CD14-positive monocyte (primary cell): ENCODE measurements around the gene ZNF287. TPM values are rescaled to one million over a fixed set of nuclear protein-coding genes. Genes with fewer than 3 reads are reported as not detected.

ENCODE experiments used
- DNase-seq, 3 donors: peaks; one replicate each; pipeline ENCODE4 v3.0.0-alpha.2; 2011 to 2022
- H2AFZ ChIP-seq: 2 replicates; pipeline ENCODE4 v1.6.0; 2012; ENCODE audit warnings: mild to moderate bottlenecking, low read depth, low read length, inconsistent platforms; ENCODE audit not compliant: insufficient read depth, poor library complexity, severe bottlenecking
- H3K27ac ChIP-seq, 2 donors: 1 replicate in 1 of 2; 2 replicates in 1 of 2; pipeline ENCODE4 v1.5.1; 2012 to 2013; ENCODE audit warnings: low read length in 2 of 2, control low read depth in 1 of 2, inconsistent platforms in 1 of 2, low read depth in 1 of 2, mild to moderate bottlenecking in 1 of 2
- H3K27me3 ChIP-seq, 2 donors: one replicate each; pipeline versions ENCODE4 v1.6.0 to v1.6.1; 2011 to 2013; ENCODE audit warnings: low read length in 2 of 2; ENCODE audit not compliant: control insufficient read depth in 2 of 2, insufficient read depth in 2 of 2
- H3K36me3 ChIP-seq, 2 donors: replicated peaks in 1 of 2; 1 replicate in 1 of 2; 2 replicates in 1 of 2; pipeline versions ENCODE4 v1.5.1 to v1.6.1; 2012 to 2013; ENCODE audit warnings: low read length in 2 of 2, control low read depth in 1 of 2, inconsistent platforms in 1 of 2, mild to moderate bottlenecking in 1 of 2; ENCODE audit not compliant: insufficient read depth in 2 of 2, control insufficient read depth in 1 of 2
- H3K4me1 ChIP-seq, 2 donors: 1 replicate in 1 of 2; 2 replicates in 1 of 2; pipeline versions ENCODE4 v1.5.1 to v1.6.1; 2012 to 2013; ENCODE audit warnings: low read length in 2 of 2, control low read depth in 1 of 2, inconsistent platforms in 1 of 2, mild to moderate bottlenecking in 1 of 2, moderate library complexity in 1 of 2; ENCODE audit not compliant: insufficient read depth in 2 of 2, control insufficient read depth in 1 of 2
- H3K4me2 ChIP-seq: replicated peaks from 2 replicates; pipeline ENCODE3; 2012; ENCODE audit warnings: low read length, moderate library complexity, mild to moderate bottlenecking; ENCODE audit not compliant: poor library complexity, severe bottlenecking; ENCODE audit errors: extremely low read depth
- H3K4me3 ChIP-seq, 3 experiments: fragments of 200-600 bp in 1 of 3; sonication (generic) in 1 of 3; replicated peaks in 1 of 3; 1 replicate in 2 of 3; 2 replicates in 1 of 3; pipeline ENCODE4 v1.5.1; 2011 to 2013; ENCODE audit warnings: low read length in 3 of 3, mild to moderate bottlenecking in 3 of 3, control low read depth in 2 of 3, low read depth in 2 of 3, inconsistent platforms in 1 of 3, moderate library complexity in 1 of 3
- H3K79me2 ChIP-seq: 2 replicates; pipeline ENCODE4 v1.6.0; 2012; ENCODE audit warnings: mild to moderate bottlenecking, control low read depth, inconsistent platforms, low read length, moderate library complexity; ENCODE audit not compliant: insufficient read depth
- H3K9ac ChIP-seq: 2 replicates; pipeline ENCODE4 v1.6.0; 2017; ENCODE audit warnings: low read length, mild to moderate bottlenecking; ENCODE audit not compliant: insufficient read depth, poor library complexity, severe bottlenecking
- H3K9me3 ChIP-seq, 2 donors: replicated peaks in 1 of 2; 1 replicate in 1 of 2; 2 replicates in 1 of 2; pipeline versions ENCODE4 v1.5.1 to v1.6.1; 2012 to 2013; ENCODE audit warnings: low read length in 2 of 2, control low read depth in 1 of 2; ENCODE audit not compliant: control insufficient read depth in 1 of 2, insufficient read depth in 1 of 2
- H4K20me1 ChIP-seq: 2 replicates; pipeline ENCODE4 v1.6.0; 2012; ENCODE audit warnings: mild to moderate bottlenecking, low read length, control low read depth, moderate library complexity; ENCODE audit not compliant: insufficient read depth
- H3K27ac Mint-ChIP-seq, 7 donors: one replicate each; pipeline ENCODE4 v1.8.0; 2020; ENCODE audit warnings: mild to moderate bottlenecking in 7 of 7, mixed read lengths in 7 of 7, moderate library complexity in 6 of 7, inconsistent platforms in 2 of 7
- H3K27me3 Mint-ChIP-seq, 3 donors: one replicate each; pipeline ENCODE4 v1.8.0; 2021 to 2022; ENCODE audit warnings: low read depth in 3 of 3, mild to moderate bottlenecking in 3 of 3, mixed read lengths in 3 of 3, moderate library complexity in 3 of 3, inconsistent platforms in 1 of 3
- H3K36me3 Mint-ChIP-seq, 2 donors: one replicate each; pipeline ENCODE4 v1.8.0; 2020; ENCODE audit warnings: mixed read lengths in 2 of 2, inconsistent platforms in 1 of 2, mild to moderate bottlenecking in 1 of 2
- H3K4me1 Mint-ChIP-seq: one replicate; pipeline ENCODE4 v1.8.0; 2020; ENCODE audit warnings: mild to moderate bottlenecking, mixed read lengths
- H3K4me3 Mint-ChIP-seq, 2 donors: one replicate each; pipeline ENCODE4 v1.8.0; 2020; ENCODE audit warnings: mild to moderate bottlenecking in 2 of 2, mixed read lengths in 2 of 2, moderate library complexity in 1 of 2
- H3K9me3 Mint-ChIP-seq, 7 donors: one replicate each; pipeline ENCODE4 v1.8.0; 2020 to 2022; ENCODE audit warnings: mixed read lengths in 7 of 7, mild to moderate bottlenecking in 6 of 7, moderate library complexity in 6 of 7, inconsistent platforms in 2 of 7
- CTCF ChIP-seq: fragments of 200-600 bp; IDR thresholded peaks from one replicate; pipeline ENCODE4 v1.8.0; 2022; ENCODE audit warnings: antibody characterized with exemption, mild to moderate bottlenecking
- WGBS: methylation state at CpG from one replicate; pipeline ENCODE4 v1.1.5; 2013; ENCODE audit warnings: missing lambda C conversion rate; ENCODE audit not compliant: insufficient coverage; 5-methylcytosine and 5-hydroxymethylcytosine counted together
- intact Hi-C, 2 donors: fragments of 100-400 bp; cut with micrococcal nuclease; formaldehyde crosslinking; loops; one replicate each; pipeline versions ENCODE4 v1.15.0 to v1.15.1; 2023
- polyA plus RNA-seq, 3 donors: library from polyadenylated mRNA; depleted of rRNA in 1 of 3; unstranded in 2 of 3; stranded (reverse) in 1 of 3; fragments of 300-500 nt in 2 of 3; fragments of >200 nt in 1 of 3; fragmentation: Illumina TruSeq in 2 of 3; gene quantifications; 1 replicate in 2 of 3; 2 replicates in 1 of 3; pipeline ENCODE4 v1.2.3, GENCODE V29; 2012 to 2021

ZNF287 gene
- polyA plus RNA-seq, 3 donors: 0.25 to 0.53 TPM; not detected in 1

DNA sequence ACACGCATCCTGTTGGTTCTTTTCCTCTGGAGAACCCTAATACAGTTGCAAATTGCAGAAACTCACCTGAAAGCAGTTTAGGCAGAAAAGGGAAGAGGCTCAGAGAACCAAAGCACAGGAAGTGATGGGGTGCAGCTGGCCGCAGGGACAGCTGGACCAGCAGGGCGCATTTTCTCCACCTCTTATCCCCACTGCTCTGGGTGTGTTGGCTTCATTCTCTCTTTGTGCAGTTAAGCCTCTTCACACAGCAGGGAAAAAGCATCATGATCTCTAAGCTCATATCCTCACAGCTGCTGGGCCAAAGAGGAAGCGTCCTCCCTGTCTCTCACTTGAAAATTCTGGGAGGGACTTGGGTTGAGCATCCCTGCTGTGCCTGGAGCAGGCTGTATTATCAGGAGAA, 57.0 kb downstream of the ZNF287 start:
- Mint-ChIP-seq H3K36me3 (no peaks in the 10 kb centered on the region), H3K27me3 (peaks cover 0 to 9% (median 7%) of the 10 kb centered on the region in 3 donors), H3K9me3 (peaks cover 0 to 8% (median 0%) of the 10 kb centered on the region in 7 donors), H3K4me3 (peak overlapping the region in 1 of 2 donors; percentile 60), H3K27ac (peak overlapping the region; percentile 65 to 88 (median 71)), H3K4me1 (peaks cover 84% of the 10 kb centered on the region)
- peak overlapping the region; percentile 46 for H3K4me2 ChIP-seq
- intact Hi-C loops: loop anchor here in 1 of 2 donors (10.0 kb wide), 1 partner anchor 127 kb away; the partner anchor contains the start of gene UBB
- H3K4me1 ChIP-seq: peaks cover 87 to 88% of the 10 kb centered on the region in 2 donors
- no peak for TF ChIP-seq CTCF
- H3K27me3 ChIP-seq: no peaks in the 10 kb centered on the region
- no peaks in the 10 kb centered on the region for H3K36me3 ChIP-seq
- H3K4me3 ChIP-seq: peak overlapping the region in 1 of 3 experiments; percentile 31
- no peaks in the 10 kb centered on the region for H4K20me1 ChIP-seq
- no peak overlapping the region for H2AFZ ChIP-seq
- no peak overlapping the region for H3K9ac ChIP-seq
- H3K79me2 ChIP-seq: no peaks in the 10 kb centered on the region
- peak in 1 of 3 donors; percentile 54 for DNase-seq
- 0% methylated on average over 1 of the region's 4 CpGs for WGBS
- H3K9me3 ChIP-seq: no peaks in the 10 kb centered on the region
- peak overlapping the region; percentile 42 to 43 for H3K27ac ChIP-seq

DNA sequence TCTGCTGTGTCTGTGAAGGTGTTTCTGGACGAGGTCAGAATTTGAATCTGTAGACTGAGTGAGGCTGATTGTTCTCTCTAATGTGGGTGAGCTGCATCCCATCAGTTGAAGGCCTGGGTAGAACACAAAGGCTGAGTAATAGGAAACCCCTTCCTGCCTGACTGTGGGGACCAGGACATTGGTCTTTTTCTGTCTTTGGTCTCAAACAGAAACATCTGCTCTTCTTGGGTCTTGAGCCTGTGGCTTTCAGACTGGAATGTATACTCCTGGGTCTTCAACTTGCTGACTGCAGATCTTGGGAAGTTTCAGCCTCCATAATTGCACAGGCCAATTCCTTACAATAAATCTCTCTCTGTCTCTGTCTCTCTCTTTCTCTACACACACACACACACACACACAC, 57.4 kb downstream of the ZNF287 start:
- Histone ChIP-seq H3K9me3 (no peaks in the 10 kb centered on the region), H3K4me1 (peaks cover 84 to 87% of the 10 kb centered on the region in 2 donors), H3K79me2 (no peaks in the 10 kb centered on the region), H3K4me2 (peak overlapping the region; percentile 46), H3K4me3 (peak overlapping the region in 1 of 3 experiments; percentile 31), H3K27me3 (no peaks in the 10 kb centered on the region), H2AFZ (no peak overlapping the region), H3K27ac (peak overlapping the region in 1 of 2 donors; percentile 5), H3K9ac (no peak overlapping the region), H4K20me1 (no peaks in the 10 kb centered on the region), H3K36me3 (no peaks in the 10 kb centered on the region)
- no peaks in the 10 kb centered on the region for H3K36me3 Mint-ChIP-seq
- no peak for TF ChIP-seq CTCF
- intact Hi-C loops: loop anchor here in 1 of 2 donors (10.0 kb wide), 1 partner anchor 127 kb away; the partner anchor contains the start of gene UBB
- peak overlapping the region; percentile 42 to 87 (median 71) for H3K27ac Mint-ChIP-seq
- H3K27me3 Mint-ChIP-seq: peaks cover 0 to 8% (median 7%) of the 10 kb centered on the region in 3 donors
- no peak for DNase-seq
- WGBS: 100% methylated on average over 1 of the region's 1 CpG
- H3K4me1 Mint-ChIP-seq: peaks cover 84% of the 10 kb centered on the region
- H3K4me3 Mint-ChIP-seq: peak overlapping the region in 1 of 2 donors; percentile 60
- peaks cover 0 to 8% (median 0%) of the 10 kb centered on the region in 7 donors for H3K9me3 Mint-ChIP-seq
